HL-60 (cell line): ENCODE data around the gene BUB1.
"Not testable (repeated sequence)": the region's sequence is repeated elsewhere in the genome, so short reads cannot be mapped to it uniquely, and the experiment has no call there.

Source experiments
- DNase-seq, 2 experiments: peaks; one replicate each; pipeline ENCODE4 v3.0.0-alpha.2; 2010 to 2020; ENCODE audit warnings: low read depth in 1 of 2, low spot score in 1 of 2
- H3K27ac ChIP-seq: fragments of 250-450 bp; sonication (Bioruptor Pico); replicated peaks from 2 replicates; pipeline ENCODE4 v1.5.1; 2020; ENCODE audit warnings: mild to moderate bottlenecking, moderate library complexity
- H3K27me3 ChIP-seq: fragments of 250-450 bp; sonication (Bioruptor Pico); 2 replicates; pipeline ENCODE4 v1.5.1; 2021; ENCODE audit warnings: mild to moderate bottlenecking, moderate library complexity; ENCODE audit not compliant: insufficient read depth, poor library complexity, severe bottlenecking
- H3K4me3 ChIP-seq: replicated peaks from 2 replicates; pipeline ENCODE4 v1.5.1; 2011; ENCODE audit warnings: mild to moderate bottlenecking, control low read depth, low read length; ENCODE audit not compliant: insufficient read depth
- GABPA ChIP-seq: IDR thresholded peaks from 2 replicates; pipeline ENCODE4 v1.6.1; 2012; ENCODE audit warnings: low read depth
- POLR2AphosphoS5 ChIP-seq: IDR thresholded peaks from 2 replicates; pipeline ENCODE4 v1.6.1; 2012; ENCODE audit warnings: low read depth
- SPI1 ChIP-seq: IDR thresholded peaks from 2 replicates; pipeline ENCODE4 v1.6.1; 2012; ENCODE audit warnings: low read depth, mild to moderate bottlenecking, borderline replicate concordance
- TF ChIP-seq, protein P1 (sequence below): IDR thresholded peaks from one replicate; pipeline ENCODE4 v1.5.1; 2011; ENCODE audit warnings: low read length, control low read depth, inconsistent platforms; ENCODE audit not compliant: insufficient read depth
- TF ChIP-seq, protein P2 (sequence below): IDR thresholded peaks from 2 replicates; pipeline ENCODE4 v1.6.1; 2012; ENCODE audit warnings: low read depth; ENCODE audit not compliant: insufficient replicate concordance

BUB1 gene

DNA sequence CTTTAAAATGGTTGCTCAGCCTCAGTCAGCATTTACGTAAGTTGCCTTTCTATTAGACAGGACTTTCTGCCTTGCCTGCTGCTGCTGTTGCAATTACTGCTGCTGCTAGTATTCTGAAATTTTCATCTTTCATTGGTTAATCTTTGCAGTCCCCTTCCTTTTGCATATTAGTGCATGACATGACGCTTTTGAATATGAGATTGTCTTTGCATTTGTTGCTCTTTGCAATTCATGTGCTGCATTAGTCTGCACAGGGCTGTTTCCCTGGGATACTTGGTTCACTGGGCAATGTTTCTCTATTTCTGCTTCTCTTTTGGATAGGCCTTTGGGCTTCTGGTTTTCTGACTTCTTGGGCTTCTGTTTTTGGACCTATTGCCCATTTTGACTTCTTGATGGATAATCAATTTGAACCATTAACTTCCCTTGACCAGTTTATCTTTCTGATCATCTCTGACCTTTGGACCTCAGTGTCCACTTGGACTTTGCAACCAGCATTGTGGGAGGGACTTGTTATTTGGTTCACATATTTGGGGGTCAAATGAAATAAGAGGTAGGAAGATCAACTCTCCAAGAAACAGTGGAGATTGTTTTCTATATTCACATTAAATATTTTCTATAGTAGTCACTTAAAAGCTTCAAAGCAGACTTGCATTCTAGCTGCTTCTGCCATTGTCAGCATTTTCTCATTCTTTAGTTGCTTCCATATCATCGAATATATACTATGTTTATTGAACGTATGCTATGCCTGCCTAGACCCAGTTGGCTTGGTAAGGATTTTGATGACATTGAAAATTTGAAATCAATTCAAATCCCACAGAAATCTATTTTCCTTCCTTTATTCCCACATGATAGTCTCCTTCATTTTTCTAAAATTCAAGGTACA, 12.5 kb upstream of the BUB1 start:
- DNase-seq: no peak
- no peak for TF ChIP-seq GABPA
- TF ChIP-seq, protein P1, sequence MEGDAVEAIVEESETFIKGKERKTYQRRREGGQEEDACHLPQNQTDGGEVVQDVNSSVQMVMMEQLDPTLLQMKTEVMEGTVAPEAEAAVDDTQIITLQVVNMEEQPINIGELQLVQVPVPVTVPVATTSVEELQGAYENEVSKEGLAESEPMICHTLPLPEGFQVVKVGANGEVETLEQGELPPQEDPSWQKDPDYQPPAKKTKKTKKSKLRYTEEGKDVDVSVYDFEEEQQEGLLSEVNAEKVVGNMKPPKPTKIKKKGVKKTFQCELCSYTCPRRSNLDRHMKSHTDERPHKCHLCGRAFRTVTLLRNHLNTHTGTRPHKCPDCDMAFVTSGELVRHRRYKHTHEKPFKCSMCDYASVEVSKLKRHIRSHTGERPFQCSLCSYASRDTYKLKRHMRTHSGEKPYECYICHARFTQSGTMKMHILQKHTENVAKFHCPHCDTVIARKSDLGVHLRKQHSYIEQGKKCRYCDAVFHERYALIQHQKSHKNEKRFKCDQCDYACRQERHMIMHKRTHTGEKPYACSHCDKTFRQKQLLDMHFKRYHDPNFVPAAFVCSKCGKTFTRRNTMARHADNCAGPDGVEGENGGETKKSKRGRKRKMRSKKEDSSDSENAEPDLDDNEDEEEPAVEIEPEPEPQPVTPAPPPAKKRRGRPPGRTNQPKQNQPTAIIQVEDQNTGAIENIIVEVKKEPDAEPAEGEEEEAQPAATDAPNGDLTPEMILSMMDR: no peak
- TF ChIP-seq, protein P2, sequence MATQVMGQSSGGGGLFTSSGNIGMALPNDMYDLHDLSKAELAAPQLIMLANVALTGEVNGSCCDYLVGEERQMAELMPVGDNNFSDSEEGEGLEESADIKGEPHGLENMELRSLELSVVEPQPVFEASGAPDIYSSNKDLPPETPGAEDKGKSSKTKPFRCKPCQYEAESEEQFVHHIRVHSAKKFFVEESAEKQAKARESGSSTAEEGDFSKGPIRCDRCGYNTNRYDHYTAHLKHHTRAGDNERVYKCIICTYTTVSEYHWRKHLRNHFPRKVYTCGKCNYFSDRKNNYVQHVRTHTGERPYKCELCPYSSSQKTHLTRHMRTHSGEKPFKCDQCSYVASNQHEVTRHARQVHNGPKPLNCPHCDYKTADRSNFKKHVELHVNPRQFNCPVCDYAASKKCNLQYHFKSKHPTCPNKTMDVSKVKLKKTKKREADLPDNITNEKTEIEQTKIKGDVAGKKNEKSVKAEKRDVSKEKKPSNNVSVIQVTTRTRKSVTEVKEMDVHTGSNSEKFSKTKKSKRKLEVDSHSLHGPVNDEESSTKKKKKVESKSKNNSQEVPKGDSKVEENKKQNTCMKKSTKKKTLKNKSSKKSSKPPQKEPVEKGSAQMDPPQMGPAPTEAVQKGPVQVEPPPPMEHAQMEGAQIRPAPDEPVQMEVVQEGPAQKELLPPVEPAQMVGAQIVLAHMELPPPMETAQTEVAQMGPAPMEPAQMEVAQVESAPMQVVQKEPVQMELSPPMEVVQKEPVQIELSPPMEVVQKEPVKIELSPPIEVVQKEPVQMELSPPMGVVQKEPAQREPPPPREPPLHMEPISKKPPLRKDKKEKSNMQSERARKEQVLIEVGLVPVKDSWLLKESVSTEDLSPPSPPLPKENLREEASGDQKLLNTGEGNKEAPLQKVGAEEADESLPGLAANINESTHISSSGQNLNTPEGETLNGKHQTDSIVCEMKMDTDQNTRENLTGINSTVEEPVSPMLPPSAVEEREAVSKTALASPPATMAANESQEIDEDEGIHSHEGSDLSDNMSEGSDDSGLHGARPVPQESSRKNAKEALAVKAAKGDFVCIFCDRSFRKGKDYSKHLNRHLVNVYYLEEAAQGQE: no peak
- no peak for TF ChIP-seq POLR2AphosphoS5
- no peak for TF ChIP-seq SPI1
- H3K27ac ChIP-seq: no peak overlapping the region
- H3K4me3 ChIP-seq: no peak overlapping the region
- no peaks in the 10 kb centered on the region for H3K27me3 ChIP-seq

DNA sequence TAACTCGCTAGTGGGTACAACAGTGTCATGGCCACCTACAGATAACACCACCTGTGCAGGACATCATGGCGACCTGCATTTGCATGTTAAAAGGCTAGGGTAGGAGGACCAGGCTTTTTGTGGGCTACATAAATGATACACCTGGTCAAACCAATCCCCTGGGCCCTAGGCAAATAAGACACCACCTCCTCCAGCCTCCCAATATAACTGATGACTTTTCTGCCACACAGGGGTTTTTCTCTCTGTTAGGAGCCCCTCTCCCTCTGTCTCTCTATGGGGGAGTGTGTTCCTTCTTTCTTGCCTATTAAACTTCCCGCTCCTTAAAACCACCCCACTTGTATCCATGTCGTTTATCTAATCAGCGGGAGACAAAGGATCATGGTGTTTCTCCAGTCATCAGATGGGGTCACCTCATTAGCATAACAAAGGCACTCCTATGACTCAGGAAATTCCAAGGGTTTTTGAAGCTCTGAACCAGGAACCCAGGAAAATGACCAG, 10.8 kb upstream of the BUB1 start:
- no peak overlapping the region for H3K4me3 ChIP-seq
- H3K27ac ChIP-seq: no peak overlapping the region
- no peak for TF ChIP-seq SPI1
- no peak for TF ChIP-seq POLR2AphosphoS5
- TF ChIP-seq, protein P2: no peak
- no peak for DNase-seq
- H3K27me3 ChIP-seq: no peaks in the 10 kb centered on the region

DNA sequence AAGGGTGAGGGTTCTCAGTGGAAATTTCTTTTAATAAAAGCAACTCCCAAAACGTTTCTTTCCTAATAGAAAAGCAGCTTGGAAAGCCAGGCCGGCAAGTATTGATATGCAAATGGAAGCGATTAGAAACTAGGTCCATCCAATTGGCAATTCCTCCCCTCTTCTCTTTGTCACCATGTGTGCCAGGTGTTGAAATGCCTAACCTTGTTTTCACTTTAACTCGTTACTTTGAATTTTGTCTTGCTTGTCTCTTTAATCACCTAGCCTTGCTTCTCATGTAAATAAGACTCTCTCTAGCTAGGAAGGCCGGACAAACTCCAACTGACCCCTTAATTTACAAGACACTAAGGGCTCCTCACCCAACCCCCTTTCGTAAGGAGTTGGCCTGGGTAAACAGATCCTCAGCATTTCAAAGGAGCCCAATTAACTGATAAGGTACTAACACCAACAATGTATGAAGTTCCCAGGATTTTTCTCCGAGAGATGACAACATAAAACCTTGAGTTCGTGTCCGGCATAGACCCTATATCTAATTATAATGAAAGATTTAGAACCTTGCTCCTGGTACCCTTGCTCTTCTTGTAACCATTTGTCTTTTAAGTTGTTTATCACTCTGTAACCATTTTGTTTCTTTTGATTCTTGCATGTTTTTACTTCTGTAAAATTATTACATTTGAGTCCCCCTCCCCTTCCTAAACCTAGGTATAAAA, 10.1 kb upstream of the BUB1 start:
- H3K27me3 ChIP-seq, DNase-seq, H3K27ac ChIP-seq: not testable (repeated sequence)

DNA sequence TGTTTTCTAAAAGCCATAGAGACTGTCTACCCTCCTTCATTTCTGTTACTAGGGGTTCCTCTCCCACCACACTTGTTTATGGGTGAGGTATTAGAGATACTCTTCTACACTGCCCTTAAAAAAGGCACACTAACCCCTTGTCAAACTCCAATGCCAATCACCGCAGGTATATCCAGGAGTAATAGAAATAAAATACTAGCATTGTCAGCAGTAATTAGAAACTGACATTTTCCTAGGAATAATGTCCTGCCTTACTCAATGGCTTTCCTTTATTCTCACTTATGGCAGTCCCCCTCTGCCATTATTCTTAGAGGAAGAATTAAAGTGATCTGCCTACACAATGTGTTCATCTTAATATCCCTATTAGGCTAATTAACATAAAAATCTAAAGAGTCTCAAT, 5.0 kb upstream of the BUB1 start:
- TF ChIP-seq POLR2AphosphoS5 (no peak), SPI1 (no peak), GABPA (no peak)
- TF ChIP-seq, protein P1: no peak
- TF ChIP-seq, protein P2: no peak
- no peak for DNase-seq
- H3K27ac ChIP-seq: no peak overlapping the region
- no peak overlapping the region for H3K4me3 ChIP-seq
- no peaks in the 10 kb centered on the region for H3K27me3 ChIP-seq

More for the DNA sequence above, 10.1 kb upstream of the BUB1 start:
- H3K4me3 ChIP-seq: not testable (repeated sequence)
